Cardiac fibroblast (primary cell): ENCODE data around the gene CNTN1.
"Not testable (repeated sequence)": the region's sequence is repeated elsewhere in the genome, so short reads cannot be mapped to it uniquely, and the experiment has no call there.

Source experiments
- DNase-seq, 2 donors: peaks; one replicate each; pipeline versions ENCODE4 v3.0.0 to v3.0.0-alpha.2; 2010; ENCODE audit warnings: low read depth in 2 of 2
- H3K4me3 ChIP-seq, 2 donors: replicated peaks in 1 of 2; 1 replicate in 1 of 2; 2 replicates in 1 of 2; pipeline ENCODE4 v1.5.1; 2011; ENCODE audit warnings: low read depth in 2 of 2, low read length in 2 of 2, mild to moderate bottlenecking in 2 of 2, moderate library complexity in 1 of 2
- CTCF ChIP-seq: IDR thresholded peaks from one replicate; pipeline ENCODE4 v1.5.1; 2011; ENCODE audit warnings: low read depth, mild to moderate bottlenecking, low read length, inconsistent platforms

Gene CNTN1

GRCh38 chr12:40733871-40734270 is 41.6 kb downstream of the CNTN1 start:
- no peak for TF ChIP-seq CTCF

GRCh38 chr12:40734276-40734675 is 42.0 kb downstream of the CNTN1 start:
- TF ChIP-seq CTCF, result no peak
- no peak for DNase-seq
- H3K4me3 ChIP-seq, result no peak overlapping the region

More at GRCh38 chr12:40733871-40734270, 41.6 kb downstream of the CNTN1 start:
- H3K4me3 ChIP-seq, result no peak overlapping the region
- no peak for DNase-seq

GRCh38 chr12:40735551-40736230 is 43.5 kb downstream of the CNTN1 start:
- no peak for TF ChIP-seq CTCF
- H3K4me3 ChIP-seq, result no peak overlapping the region
- DNase-seq, result no peak

- not testable (repeated sequence) for H3K4me3 ChIP-seq, DNase-seq
Observed at GRCh38 chr12:40737416-40737815, 45.2 kb downstream of the CNTN1 start.

- no peak overlapping the region for H3K4me3 ChIP-seq
- TF ChIP-seq CTCF, result no peak
- no peak for DNase-seq
Observed at GRCh38 chr12:40738856-40739255, 46.6 kb downstream of the CNTN1 start.

- no peak for TF ChIP-seq CTCF
- no peak overlapping the region for H3K4me3 ChIP-seq
- DNase-seq, result no peak
Observed at GRCh38 chr12:40742041-40742440, 49.8 kb downstream of the CNTN1 start.

GRCh38 chr12:40745386-40745785 is 53.1 kb downstream of the CNTN1 start:
- no peak for TF ChIP-seq CTCF
- H3K4me3 ChIP-seq, result no peak overlapping the region
- no peak for DNase-seq
